Inferior parietal cortex (tissue), 1 donor: ENCODE results near the gene SPINT1.
A peak's percentile ranks its signal among the peaks of the same experiment; 100 is the strongest.

ENCODE experiments used
- DNase-seq: peaks from one replicate; pipeline ENCODE4 v3.0.0-alpha.2; 2016; ENCODE audit errors: extremely low spot score

SPINT1 gene, protein sequence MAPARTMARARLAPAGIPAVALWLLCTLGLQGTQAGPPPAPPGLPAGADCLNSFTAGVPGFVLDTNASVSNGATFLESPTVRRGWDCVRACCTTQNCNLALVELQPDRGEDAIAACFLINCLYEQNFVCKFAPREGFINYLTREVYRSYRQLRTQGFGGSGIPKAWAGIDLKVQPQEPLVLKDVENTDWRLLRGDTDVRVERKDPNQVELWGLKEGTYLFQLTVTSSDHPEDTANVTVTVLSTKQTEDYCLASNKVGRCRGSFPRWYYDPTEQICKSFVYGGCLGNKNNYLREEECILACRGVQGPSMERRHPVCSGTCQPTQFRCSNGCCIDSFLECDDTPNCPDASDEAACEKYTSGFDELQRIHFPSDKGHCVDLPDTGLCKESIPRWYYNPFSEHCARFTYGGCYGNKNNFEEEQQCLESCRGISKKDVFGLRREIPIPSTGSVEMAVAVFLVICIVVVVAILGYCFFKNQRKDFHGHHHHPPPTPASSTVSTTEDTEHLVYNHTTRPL

DNA sequence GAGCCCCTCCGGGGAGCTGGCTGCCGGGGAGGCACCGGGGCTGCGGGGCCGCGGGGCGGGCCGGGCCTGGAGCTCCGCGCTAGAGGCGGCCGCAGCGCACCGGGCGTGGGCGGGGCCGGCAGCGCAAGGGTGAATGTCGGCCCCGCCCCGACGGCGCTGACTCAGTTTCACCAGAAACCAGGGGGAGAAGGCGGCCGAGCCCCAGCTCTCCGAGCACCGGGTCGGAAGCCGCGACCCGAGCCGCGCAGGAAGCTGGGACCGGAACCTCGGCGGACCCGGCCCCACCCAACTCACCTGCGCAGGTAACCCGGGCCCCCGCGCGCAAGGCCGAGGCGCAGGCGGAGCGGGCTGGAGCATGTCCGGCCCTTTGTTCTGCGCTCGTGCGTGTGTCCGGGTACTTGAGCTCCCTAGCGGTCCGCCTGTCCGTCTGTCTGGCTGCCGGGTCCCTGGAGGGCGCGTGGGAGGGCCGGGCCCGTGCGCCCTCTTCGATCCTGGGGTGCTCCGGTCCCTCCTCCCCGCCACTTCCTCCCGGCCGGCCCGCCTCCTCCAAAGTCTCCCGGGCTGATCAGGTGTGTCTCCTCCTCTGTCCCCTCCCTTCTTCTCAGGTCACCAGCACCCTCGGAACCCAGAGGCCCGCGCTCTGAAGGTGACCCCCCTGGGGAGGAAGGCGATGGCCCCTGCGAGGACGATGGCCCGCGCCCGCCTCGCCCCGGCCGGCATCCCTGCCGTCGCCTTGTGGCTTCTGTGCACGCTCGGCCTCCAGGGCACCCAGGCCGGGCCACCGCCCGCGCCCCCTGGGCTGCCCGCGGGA is at the start of gene SPINT1:
Gene SPINT1, plus strand, starts transcription at position 164 of the 811 bp plus-strand sequence. Its CDS starts 507 bp downstream, at position 671.
- DNase-seq, result no peak

DNA sequence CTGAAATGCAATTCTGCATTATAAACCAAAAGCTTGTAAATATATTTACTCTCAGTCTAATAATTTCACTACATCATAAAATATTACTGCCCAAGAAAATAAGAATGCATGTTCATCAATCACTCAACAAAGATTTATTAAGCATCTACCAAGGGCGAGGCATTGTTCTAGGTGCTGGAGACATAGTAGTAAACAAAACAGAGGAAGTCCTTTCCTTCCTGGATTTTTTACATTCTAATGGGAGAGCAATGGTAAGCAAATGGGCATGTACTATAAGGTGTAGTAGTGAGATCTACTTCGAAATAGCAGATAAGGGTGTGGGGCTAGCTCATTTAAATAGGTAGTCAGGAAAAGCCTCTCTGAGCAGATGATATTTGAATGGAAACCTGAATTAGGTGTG is 47.8 kb upstream of the SPINT1 start:
- no peak for DNase-seq

DNA sequence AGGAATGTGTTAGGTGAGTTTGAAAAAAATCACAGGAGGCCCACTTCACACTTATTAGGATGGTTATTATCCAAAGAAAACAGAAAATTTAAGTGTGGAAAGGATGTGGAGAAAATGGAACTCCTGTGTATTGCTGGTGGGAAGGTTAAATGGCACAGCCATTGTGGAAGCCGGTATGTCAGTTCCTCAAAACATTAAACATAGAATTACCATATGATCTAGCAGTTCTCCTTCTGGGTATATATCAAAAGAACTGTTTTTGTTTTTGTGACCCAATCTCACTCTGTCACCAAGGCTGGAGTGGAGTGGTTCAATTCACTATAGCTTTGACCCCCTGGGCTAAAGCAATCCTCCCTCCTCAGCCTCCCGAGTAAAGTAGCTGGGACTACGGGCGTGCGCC is 47.3 kb upstream of the SPINT1 start:
- DNase-seq, result no peak

DNA sequence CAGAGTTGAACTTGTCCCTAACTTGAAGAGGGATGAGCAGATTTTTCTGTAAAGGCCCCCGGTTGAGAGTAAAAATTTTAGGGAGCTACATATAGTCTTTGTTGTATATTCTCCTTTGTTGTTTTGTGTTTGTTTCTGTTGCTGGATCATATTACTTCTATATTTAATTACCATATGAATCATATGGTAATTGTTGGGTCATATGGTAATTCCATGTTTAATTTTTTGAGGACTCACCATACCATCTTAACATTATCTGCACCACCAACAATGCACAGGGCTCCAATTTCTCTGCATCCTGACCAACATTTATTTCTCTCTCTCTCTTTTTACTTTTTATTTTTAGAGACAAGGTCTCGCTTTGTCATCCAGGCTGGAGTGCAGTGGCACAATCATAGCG is 44.3 kb upstream of the SPINT1 start:
- no peak for DNase-seq

DNA sequence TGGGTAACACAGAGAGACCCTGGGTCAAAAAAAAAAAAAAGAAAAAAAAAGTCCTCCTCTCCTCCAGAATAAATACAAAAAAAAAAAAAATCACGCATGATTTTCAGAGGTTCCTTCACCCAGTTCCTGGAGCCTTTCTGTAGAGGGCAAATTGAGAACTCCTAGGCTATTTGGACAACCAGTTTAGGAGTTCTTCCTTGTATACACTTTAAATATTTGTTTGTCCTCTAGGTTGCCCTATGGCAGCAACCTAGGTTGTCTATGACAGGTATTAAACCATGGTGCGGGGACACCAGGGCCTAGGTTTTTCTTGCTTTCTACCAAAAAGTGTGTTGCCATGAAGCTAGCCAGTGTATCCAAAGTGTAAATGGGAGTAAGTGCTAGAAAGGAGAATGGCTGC is 40.8 kb upstream of the SPINT1 start:
- DNase-seq, result no peak

DNA sequence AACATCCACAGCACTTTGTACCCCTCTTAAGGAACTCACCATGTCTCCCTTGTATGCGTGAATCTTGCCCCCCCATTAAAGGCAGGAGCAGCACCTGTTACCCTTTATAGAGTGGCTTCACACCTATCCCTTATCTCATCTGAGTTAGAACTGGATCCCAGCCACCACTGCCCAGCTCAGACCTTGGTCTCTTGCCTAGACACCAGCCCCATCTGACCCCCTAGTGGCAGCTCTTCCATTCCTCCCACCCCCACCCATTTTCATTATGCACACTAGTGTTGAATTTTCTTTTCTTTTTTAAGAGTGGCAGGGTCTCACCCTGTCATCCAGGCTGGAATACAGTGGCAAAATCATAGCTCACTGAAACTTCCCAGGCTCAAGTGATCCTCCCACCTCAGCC is 40.2 kb upstream of the SPINT1 start:
- no peak for DNase-seq

DNA sequence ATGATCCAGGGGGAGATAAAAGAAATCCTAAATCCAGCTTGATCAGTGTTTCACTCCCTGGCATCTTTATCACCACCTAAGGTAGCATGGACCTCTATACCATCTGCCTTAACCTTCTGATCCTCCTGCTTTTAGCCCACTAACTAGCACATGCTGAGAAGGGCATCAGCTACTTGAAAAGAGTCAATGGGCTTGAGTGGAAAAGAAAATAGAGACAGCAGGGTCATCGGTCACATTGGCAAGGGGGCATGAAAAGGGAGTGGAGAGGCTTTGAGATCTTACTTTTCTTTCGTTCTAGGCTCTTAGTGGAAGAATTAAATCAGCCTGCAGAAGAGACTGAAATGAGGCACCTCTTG is 37.2 kb upstream of the SPINT1 start:
- DNase-seq, result no peak

DNA sequence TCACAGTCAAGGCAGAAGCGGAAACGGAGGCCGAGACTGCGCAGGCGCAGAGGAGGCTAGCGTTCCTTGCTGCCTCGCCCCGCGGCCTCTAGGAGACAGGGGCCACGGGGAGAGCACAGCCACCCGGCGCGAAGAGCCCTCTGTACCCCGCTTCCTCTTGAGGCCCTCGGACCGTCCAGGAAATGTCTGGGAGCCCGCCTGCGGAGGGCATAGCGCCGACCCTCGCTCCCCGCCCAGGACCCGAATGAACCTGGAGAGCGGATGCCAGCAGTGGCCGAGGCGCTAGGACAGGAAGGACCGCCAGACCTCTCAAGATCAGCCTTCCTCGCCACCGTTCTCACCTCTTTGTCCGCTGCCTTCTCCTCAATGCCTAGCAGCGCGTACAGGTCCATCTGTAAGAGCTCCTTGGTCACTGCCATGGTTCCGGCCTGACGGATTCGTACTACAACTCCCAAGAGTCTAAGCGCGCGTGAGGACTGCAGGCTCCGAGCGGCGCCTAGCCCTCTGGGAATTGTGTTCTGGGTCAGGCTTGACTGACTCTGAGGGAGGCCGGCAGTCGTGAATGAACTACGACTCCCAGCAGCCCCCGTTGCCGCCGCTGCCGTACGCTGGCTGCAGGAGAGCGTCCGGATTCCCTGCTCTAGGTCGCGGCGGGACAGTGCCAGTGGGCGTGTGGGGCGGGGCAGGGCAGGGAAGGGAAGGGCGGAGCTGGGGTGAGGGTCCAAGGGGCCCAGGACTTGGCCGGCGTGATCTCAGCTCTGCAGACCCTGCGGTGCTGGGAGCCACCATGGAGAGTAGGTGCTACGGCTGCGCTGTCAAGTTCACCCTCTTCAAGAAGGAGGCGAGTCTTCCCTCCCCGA is 36.6 kb upstream of the SPINT1 start, which contains the start of the genes DNAJC17 and ZFYVE19:
Gene DNAJC17, minus strand, starts transcription at position 446 of the 860 bp plus-strand sequence. Its CDS starts 27 bp downstream, at position 419.
Gene ZFYVE19, plus strand, starts transcription at position 62 of the 860 bp plus-strand sequence. Its CDS starts 501 bp downstream, at position 563.
- DNase-seq, result peak; percentile 97

DNA sequence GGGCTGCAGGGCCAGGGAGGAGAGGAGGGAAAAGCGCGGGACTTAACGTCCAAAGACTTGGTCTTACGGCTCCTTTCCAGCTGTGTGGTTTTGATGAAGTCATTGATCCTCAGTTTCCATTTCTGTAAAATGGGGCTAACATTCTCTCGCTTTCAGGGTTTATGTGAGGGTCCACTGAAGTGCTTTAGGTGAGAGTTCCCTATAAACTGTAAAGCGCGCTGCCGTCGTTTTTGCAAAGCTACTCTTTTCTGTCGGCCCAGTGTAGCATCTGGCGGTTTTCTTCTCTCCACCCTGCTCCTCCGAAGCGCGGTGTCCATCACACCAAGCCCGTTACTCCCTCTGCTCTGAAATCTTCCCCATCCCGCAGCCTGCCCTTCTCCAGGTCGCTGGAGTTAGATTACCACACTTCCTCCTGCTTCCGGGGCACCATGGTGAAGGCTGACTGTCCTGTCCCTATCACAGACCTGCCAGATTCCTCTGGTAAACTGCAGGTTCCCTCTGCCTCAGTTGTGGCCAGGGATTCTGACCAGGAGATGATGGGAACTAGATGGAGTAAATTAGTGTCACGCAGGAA is 35.9 kb upstream of the SPINT1 start:
- DNase-seq, result no peak

DNA sequence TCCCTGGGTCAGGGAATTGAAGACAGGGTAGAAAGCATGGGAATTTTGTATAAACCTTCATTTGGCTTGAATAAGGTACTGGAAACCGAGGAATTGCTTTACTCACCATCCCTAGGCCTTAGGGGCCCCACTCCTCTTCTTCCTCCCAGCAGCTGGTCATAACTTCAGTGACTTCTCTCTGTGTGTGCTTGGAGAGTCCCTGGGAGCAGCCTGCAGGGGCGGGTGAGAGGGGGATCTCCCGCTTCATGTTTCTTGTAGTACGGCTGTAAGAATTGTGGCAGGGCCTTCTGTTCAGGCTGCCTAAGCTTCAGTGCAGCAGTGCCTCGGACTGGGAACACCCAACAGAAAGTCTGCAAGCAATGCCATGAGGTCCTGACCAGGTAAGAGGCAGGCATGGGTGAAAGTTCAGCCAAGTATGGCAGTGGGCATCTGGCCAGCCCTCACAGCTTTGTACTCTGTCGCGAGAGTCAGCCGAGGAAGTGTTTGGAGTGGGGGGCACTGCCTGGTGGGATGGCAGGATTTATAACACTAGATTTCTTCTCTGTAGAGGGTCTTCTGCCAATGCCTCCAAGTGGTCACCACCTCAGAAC is 34.9 kb upstream of the SPINT1 start:
- no peak for DNase-seq

DNA sequence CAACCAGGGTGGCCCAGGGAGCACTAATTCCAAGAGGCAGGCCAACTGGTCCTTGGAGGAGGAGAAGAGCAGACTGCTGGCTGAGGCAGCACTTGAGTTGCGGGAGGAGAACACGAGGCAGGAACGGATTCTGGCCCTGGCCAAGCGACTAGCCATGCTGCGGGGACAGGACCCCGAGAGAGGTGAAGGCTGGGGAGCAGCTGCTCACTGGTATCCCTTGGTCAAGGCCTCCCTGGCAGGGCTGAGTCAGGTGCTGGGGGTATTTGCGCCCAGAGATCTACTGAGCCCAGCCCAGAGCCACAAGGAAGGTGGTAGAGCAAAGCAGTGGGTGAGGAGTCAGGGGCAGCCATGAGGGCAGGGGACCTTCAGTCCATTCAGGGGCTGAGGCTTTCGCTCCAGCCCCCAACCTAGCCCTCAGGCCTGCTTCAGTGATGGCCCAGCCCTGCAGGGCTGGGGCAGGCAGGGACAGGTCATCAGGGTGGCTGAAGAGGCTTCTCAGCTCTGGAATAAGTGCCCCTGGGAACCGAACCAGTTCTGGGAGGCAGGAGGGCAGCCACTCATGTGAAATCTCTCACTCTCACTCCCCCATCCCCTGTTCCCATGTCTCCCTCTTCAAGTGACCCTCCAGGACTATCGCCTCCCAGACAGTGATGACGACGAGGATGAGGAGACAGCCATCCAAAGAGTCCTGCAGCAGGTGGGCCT is 31.0 kb upstream of the SPINT1 start:
- DNase-seq, result no peak

DNA sequence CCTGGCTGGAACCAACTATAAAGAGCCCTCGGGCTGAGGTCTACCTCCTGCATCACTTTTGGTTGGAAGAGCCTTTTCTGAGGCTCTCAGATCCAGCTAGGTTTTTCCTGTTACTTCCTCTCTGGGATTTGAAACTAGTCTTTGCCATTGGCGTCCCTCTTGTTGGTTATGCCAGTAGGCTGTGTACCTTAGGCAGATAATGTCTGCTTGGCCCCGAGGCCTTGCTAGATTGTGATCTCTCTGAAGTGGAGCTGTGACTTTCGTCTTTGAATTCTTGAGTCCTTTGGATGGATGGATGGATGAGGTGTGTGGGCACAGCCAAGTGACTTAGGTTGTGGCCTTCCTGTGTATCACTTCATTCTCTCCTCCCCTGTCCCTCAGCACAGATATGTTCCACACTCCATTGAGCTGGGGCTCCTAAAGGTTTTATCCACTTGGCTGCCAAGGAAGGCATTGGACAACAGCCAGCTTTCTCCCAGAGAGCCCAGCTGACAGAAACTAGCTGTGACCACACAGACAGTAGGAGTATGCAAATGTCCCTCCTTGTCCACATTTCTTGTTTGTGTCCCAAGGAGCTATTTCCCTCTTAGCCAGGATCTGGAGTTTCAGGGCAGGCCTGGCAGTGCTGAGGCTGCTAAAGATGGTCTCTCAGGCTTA is 28.7 kb upstream of the SPINT1 start:
- peak; percentile 43 for DNase-seq

DNA sequence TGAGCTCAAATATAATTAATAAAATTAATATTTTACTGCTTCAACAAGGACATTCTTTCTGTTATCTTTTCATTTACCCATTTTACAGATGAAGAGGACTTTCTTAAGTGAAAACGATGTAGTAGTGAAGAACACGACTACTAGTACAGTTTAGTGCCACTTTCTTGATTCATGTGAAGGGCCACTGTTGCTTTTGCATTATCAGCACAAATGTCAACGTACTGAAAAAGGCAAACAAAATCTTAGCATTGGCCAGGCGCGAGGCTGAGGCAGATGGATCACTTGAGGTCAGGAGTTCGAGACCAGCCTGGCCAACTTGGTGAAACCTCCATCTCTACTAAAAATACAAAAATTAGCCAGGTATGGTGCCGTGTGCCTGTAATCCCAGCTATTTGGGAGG is 24.8 kb upstream of the SPINT1 start:
- no peak for DNase-seq

DNA sequence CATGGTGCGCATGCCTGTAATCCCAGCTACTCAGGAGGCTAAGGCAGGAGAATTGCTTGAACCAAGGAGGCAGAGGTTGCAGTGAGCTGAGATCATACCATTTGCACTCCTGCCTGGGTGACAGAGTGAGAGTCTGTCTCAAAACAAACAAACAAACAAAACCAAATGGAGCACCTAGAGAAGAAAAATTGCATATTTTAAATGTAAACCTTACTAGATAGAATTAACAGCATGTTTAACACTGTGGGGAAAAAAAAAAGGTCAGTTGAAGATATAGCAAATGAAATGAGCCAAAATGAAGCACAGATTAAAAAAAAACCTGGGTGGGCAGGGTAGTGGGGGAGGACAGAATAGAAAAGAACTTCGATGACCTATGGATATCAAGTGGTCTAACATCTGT is 22.7 kb upstream of the SPINT1 start:
- no peak for DNase-seq

DNA sequence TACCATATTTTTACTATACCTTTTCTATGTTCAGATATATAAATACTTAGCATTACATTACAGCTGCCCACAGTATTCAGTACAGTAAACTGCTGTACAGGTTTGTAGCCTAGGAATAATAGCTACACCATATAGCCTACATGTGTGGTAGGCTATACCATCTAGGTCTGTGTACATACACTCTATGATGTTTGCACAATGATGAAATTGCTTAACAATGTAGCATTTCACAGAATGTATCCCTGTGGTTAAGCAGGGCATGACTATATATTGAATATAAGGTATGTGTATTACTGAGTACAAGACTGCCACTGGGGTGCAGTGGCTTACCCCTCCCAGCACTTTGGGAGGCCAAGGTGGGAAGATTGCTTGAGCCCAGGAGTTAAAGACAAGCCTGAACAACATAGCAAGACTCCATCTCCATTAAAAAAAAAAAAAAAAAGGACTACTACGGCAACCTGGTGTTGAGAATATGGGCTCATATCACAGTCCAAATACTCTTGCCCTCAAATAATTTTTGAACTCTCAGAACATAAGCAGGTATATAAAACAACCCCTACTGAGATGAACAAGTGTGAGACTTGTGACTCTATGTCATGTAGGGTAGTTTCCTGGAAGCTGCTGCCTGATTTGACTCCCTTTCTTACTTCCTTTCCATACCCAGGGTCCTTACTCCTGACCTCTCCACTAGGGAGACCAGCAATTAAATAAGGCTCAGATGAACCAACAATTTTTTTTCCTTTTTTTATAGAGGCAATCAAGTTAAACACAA is 20.1 kb upstream of the SPINT1 start:
- DNase-seq, result no peak

DNA sequence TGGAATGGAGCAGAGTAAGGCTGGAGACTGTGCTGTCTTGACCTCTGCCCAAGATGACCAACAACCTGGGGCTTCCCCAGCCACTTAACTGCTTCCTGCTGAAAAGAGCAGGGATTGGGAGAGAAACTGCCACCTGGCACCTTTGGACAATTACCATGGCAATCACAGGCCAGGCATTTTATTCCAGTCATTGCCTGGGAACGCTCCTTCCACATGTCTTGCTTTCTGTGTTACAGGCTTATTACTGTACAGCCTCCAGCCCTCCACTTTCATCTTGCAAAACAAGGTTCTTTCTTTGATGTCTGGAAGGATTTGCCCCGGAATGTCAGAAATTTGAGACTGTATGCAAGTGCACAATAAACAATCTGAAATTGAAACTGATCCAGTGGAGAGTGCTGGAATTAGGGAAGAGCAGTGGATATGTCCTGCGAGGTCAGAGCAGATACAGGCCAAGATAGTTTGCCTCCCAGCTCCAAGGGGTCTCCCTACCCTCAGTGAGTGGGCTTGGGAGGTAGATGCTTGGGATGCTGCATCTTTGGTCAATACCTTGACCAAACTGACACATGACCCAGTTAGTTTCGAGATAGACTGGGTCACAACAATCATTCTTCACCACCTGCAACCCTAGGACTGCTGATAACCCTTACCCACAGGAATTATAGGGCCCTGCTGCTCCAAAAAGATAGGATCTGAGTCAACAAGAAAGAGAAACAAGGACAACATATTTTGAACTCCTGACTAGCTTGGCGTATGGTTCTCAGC is 18.0 kb upstream of the SPINT1 start:
- DNase-seq, result no peak

DNA sequence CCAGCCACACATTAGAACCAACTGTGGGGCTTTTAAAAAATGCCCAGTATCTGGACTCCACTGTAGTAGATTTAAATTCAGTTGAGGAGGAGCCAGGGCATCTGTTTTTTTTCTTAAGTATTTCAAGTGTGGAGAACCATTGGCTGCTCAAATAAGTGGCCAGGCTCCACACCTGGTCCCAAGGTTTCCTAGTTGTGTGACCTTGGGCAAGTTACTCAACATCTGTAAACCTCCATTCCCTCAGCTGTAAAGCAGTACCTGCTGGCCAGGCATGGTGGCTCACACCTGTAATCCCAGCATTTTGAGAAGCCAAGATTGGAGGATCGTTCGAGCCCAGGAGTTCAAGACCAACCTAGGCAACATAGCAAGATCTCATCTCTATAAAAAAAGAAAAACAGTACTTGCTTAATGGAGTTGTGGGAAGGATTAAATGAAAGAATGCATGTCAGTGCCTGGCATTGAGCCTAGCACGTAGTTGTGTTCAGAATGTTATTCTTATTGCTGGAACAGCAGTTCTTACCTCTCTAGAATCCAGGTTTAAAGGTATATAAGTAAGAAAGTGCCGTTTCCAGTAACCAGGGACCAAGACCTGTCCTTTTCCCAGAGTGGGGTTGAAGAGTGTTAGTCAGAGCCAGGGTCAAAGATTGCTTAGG is 17.3 kb upstream of the SPINT1 start:
- no peak for DNase-seq
